IPS DF 4.7 (cell line): ENCODE data around the gene PGM5.

Experiments
- DNase-seq: peaks from one replicate; pipeline ENCODE4 v3.0.0-alpha.2; 2013; ENCODE audit warnings: low spot score; ENCODE audit errors: extremely low read depth

Gene PGM5

DNA sequence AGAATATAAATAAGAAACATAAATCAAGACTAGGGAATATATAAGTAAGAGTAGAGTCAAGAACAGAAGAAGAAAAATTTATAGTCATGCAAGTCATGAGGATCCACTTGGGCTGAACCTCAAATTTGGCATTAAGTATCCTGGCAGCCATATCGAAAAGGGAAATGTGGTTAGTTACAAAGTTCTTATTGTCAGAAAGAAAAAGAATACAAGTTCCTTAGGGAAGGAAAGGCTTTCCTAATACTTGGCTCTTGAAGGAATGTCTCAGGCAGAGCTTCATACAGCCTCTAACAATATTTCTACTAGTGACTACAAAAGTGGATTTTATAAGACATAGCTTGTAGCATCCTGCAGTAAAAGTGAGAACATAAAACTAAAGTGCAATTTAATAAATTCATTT is 138.8 kb downstream of the PGM5 start:
- no peak for DNase-seq

DNA sequence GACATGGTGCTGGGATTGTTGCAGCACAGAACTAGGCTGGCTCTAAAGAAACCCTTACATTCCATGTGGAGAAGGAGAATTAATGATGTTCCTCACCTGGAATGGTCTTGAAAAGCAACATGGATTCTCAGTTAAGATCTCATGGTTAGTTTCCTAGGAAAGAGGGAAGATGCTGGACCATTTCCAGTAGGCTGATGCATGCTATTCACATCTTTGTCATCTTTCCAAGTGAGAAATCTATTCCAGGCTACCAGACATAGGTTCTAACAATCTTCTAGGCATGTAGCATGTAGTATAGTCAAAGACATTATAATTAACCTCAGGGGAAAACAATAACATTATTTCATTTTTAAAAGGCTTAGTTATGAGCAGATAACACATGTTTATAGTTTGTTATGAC is 139.9 kb downstream of the PGM5 start:
- DNase-seq: no peak

DNA sequence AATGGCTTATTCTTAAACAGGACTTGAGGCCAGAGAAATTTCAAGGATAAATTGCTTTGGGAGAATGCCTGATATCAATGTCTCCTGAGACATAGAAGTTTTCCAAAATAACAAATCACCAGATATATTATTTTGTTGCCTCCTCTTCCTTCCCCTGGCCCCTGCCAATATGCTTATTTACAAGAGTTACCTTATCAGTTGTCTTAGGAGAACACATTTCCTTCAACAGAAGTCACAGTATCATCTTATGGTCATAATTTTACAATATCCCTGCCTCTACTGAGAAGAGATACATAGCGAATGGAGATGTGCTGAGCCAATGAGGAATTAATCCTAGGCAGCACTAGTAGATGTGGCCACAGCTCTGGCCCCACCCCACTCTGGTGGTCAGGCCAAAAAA is 141.2 kb downstream of the PGM5 start:
- no peak for DNase-seq

- DNase-seq: no peak
Measured at GRCh38 chr9:68498816-68499215, 142.4 kb downstream of the PGM5 start.

DNA sequence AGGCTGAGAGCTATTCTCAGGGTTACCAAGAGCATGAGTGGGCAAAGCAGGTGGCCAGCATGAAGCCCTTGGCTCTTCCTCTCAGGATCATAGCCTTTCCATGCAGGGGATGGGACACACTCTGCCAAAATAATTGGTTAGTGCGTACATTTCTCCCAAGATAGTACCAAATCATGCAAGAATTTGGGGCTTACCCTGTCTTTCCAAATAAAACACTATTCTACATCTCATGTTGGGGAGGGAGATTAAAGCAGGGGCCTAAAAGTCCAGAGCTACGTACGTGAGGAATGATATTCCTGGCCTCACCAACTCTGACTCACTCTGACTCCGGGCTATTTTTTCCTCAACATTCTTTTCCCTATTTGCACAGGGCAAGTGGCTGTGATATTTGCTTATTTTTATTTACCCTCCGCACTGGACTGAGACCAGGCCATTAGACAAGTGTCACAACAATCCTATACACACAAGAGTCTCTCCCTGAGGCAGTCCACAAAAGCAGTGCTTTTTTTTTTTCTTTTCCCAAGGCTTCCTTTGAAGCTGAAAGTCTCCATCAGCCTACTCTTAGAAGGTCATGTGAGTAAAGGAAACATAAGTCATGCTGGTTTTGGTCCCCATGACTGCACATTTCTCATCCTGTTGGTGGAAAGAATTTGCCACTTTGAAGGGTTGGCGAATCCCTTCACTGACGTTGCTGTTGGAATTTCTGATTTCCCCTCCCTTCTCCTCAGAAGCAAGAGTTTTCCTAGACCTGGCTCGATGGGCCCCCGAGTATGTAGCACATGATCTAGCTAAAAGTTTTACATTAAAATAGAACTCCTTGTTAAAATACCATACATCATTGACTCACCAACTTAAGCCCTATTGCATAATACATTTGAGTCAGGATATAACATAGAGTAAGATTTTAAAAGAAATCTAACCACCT is 144.3 kb downstream of the PGM5 start:
- no peak for DNase-seq

GRCh38 chr9:68502279-68502678 is 145.9 kb downstream of the PGM5 start:
- no peak for DNase-seq

DNA sequence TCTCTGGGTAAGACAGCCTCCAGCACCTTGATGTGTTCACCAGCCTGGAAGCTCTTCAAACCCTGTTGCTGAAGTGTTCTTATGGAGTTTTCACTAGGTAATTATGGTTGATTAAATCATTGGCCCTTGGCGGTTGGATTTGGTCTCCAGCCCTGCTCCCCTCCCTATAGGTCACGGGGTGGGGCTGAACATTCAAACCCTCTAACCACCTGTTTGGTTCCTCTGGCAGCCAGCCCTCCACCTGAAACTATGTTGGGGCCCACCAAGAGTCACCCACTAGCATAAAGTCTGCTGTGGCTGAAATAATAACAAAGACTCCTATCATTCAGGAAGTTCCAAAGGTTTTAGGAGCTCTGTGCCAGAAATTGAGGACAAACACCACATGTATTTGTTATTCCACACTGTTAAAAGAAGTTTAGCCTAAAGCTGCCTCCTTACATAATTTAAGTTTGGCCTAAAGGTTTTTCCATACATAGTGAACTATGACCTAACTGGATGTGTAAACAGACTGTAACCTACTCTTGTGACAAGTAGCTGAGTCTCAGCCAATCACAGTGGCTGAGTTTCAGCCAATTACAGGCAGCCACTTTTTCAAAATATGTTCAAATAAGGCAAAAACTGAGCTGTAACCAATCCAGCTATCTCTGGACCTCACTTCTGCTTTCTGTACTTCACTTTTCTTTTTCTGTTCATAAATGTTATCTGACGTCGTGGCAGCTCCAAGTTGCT is 149.4 kb downstream of the PGM5 start:
- DNase-seq: no peak

DNA sequence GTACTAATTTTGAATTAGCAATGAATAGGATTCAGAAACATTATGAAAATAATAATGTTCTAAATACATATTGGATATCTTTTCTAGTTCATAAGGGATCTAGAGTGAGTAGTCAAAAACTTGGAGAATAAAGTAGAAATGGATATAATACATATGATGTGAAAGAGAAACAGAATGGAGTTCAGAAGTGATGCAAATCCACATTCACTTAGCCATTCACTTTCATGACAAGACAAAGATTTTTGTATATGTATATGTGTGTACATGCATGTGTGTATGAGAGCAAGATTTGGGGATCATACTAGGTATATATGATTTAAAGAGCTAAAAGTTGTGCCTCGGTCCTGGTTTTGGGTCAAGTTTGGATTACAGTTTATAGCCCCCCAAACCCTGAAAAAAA is 150.1 kb downstream of the PGM5 start:
- no peak for DNase-seq

DNA sequence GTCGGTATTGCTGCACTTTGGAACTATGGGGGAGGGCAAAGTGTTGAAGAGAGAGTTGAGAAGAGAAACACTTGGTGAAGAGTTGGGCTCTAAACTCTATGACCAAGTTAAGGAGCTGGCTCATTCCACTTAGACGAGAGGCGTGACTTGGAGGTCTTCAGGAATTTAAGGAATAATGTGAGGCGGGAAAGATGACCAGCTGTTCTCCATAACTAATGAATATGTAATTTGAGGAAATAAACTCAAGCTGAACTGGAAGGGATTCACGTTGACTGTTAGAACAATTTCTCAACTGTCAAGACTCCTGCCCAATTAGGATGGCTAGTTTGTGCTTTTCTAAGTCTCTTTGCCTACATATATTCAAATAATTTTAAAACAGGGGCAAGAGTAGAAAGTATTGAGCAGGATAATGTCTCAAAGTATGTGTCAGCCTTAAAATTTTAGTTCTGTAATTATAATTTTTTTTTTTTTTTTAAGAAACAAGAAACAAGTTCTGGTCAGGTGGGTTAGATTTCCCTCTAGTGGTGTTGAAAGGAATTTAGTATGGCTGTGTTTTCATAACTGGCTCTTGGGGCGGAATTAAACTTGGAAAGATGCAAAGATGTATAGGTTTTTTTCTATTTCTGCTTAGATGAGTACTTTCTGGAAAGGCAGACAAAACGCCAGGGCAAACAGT is 150.9 kb downstream of the PGM5 start:
- no peak for DNase-seq

GRCh38 chr9:68507806-68508145 is 151.4 kb downstream of the PGM5 start:
- no peak for DNase-seq

GRCh38 chr9:68508547-68508946 is 152.1 kb downstream of the PGM5 start:
- DNase-seq: no peak

DNA sequence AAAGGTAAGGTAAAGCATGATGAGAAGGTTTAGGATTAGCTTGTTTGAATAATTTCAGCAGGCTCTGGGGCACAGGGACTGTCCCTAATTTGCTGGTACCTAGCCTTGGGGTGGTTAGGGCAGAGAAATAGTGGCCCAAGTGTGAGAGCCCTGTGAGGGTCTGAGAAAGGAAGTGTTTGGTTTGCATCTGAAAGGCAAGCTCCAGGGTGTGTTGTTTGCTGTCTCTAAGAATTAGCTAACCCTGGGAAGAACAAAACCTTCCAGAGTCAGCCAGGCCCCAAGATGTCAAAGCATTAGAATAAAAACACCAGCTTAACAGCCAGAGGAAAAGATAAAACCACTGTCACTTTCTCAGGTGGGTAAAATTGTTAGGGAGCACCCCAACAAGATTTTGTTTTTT is 153.3 kb downstream of the PGM5 start:
- DNase-seq: peak; percentile 30

- no peak for DNase-seq
Measured at GRCh38 chr9:68513385-68513784, 157.0 kb downstream of the PGM5 start.

GRCh38 chr9:68513981-68514380 is 157.6 kb downstream of the PGM5 start:
- no peak for DNase-seq

GRCh38 chr9:68515326-68516017 is 159.1 kb downstream of the PGM5 start:
- DNase-seq: no peak

- no peak for DNase-seq
Measured at GRCh38 chr9:68522131-68522530, 165.7 kb downstream of the PGM5 start.

DNA sequence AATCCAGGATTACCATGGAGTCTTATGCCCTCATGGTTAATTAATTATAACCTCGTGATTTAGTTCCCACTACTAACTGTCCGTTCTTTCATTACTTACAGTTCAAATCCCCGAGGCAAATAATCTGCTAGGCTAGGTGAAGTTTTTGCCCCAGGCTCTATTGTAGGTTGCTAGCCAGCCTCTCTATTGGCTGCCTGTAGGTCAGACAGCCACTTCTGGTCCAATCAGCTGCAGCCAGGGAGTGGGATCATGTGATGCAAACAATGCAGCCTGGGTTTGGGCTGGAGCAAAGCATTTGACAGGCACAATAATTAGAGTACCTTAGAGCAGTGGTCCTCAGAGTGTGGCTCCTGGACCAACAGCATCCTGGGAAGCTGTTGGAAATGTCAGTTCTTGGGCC is 166.5 kb downstream of the PGM5 start:
- no peak for DNase-seq

GRCh38 chr9:68523367-68523936 is 167.0 kb downstream of the PGM5 start:
- no peak for DNase-seq

DNA sequence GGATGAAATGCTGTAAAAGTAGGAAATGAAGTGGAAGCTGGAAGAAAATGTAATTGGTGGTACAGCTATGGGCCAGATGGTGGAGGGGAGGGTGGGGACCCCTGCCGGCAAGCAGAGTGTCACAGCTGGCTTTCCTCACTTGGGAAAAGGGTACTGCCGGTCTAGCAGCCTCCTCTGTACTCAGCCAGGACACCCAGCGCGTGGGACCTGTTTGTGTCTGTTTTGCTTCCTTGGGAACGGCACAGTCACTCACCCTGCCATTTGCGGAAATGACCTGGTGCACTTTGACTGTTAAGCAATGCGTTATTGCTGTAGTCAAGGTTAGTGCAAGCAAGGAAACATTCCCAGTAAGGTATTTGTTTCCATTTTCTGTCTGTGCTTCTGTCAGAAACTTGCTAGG is 174.2 kb downstream of the PGM5 start:
- DNase-seq: no peak

GRCh38 chr9:68532131-68532530 is 175.7 kb downstream of the PGM5 start:
- DNase-seq: no peak

DNA sequence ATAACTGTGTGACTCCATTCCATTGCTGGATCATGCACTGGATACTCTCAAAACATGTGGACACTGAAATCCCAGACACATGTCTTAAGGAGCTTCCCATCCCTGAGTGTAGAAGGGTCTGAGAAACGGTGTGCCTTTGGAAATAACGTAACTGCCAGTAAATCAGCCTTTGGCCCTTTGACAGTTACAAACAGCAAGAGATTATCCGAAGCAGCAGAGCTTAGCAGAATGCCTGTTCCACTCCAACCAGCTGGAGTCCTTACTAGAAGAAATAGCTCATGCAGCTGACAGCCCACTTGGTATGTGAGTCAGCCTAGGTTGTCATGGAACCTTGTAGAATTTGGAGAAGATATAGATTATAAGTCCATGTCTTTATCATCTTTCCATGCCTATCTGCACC is 177.3 kb downstream of the PGM5 start:
- DNase-seq: no peak
